HuH-7.5 (cell line): Measurements from ENCODE around the gene ABLIM3.

ENCODE experiments used
- DNase-seq: peaks from one replicate; pipeline ENCODE4 v3.0.0; 2011; ENCODE audit warnings: low spot score

ABLIM3 gene

GRCh38 chr5:149282027-149282965, 141.0 kb downstream of the ABLIM3 start:
- DNase-seq: no peak

GRCh38 chr5:149282966-149283332, 141.7 kb downstream of the ABLIM3 start:
- DNase-seq: no peak

GRCh38 chr5:149283626-149284480, 142.6 kb downstream of the ABLIM3 start:
- DNase-seq: no peak

- DNase-seq: no peak
Observed at GRCh38 chr5:149284501-149284900, 143.2 kb downstream of the ABLIM3 start.

- DNase-seq: no peak
Observed at GRCh38 chr5:149285153-149285552, 143.9 kb downstream of the ABLIM3 start.

GRCh38 chr5:149288436-149288835, 147.1 kb downstream of the ABLIM3 start:
- no peak for DNase-seq

GRCh38 chr5:149289301-149289700, 148.0 kb downstream of the ABLIM3 start:
- DNase-seq: no peak

- no peak for DNase-seq
Observed at GRCh38 chr5:149294872-149295829, 153.9 kb downstream of the ABLIM3 start.

- DNase-seq: no peak
Observed at GRCh38 chr5:149297340-149298025, 156.2 kb downstream of the ABLIM3 start.

- DNase-seq: no peak
Observed at GRCh38 chr5:149298163-149298562, 156.9 kb downstream of the ABLIM3 start.

GRCh38 chr5:149298842-149299404, 157.6 kb downstream of the ABLIM3 start:
- DNase-seq: no peak

- no peak for DNase-seq
Observed at GRCh38 chr5:149299451-149300054, 158.3 kb downstream of the ABLIM3 start.

GRCh38 chr5:149300441-149300840, 159.1 kb downstream of the ABLIM3 start:
- no peak for DNase-seq

GRCh38 chr5:149301049-149301743, 159.9 kb downstream of the ABLIM3 start:
- DNase-seq: no peak

GRCh38 chr5:149301744-149302380, 160.6 kb downstream of the ABLIM3 start:
- DNase-seq: no peak

GRCh38 chr5:149302641-149303040, 161.3 kb downstream of the ABLIM3 start:
- DNase-seq: no peak

GRCh38 chr5:149303210-149303609, 161.9 kb downstream of the ABLIM3 start:
- no peak for DNase-seq

- no peak for DNase-seq
Observed at GRCh38 chr5:149304195-149305078, 163.1 kb downstream of the ABLIM3 start.
